Retina (tissue), 1 donor: ENCODE data around the gene GPR148.

ENCODE experiments used
- DNase-seq: peaks from one replicate; pipeline ENCODE4 v3.0.0-alpha.2; 2016

The GPR148 gene

DNA sequence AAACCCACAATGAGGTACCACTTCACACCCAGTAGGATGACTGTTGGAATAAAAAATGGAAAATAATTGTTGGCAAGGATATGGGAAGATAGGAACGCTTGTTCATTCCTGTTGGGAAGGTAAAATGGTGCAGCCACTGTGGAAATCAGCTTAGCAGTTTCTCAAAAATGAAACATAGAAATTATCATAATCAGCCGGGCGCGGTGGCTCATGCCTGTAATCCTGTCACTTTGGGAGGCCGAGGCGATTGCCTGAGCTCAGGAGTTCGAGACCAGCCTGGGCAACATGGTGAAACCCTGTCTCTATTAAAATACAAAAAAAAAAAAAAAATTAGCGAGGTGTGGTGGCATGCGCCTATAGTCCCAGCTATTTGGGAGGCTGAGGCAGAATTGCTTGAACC lies 49.9 kb downstream of the GPR148 start:
- DNase-seq, result no peak
